HepG2 (cell line): ENCODE results near the gene GCSAM. TPM values are rescaled to one million over a fixed set of nuclear protein-coding genes. Genes with fewer than 3 reads are reported as not detected.

Experiments
- ATAC-seq: fragments of 200-7000 bp; cut with Tn5 transposase; 3 replicates; pipeline ENCODE4 v1.9.1; 2020; ENCODE audit warnings: mild to moderate bottlenecking, moderate library complexity
- BruUV-seq: library from RNA; stranded (reverse); fragments of 400-500 nt; replicated peaks from 2 replicates; lab custom pipeline; 2021; lab: Mats Ljungman, UMichigan
- CTCF ChIA-PET: fragments of 300-600 bp; formaldehyde crosslinking; extraction: SDS; loops from one replicate; lab custom pipeline; 2021; ENCODE audit warnings: low total read pairs, inconsistent platforms, low intra/inter-chr PET ratio; lab: Yijun Ruan, JAX
- POLR2A ChIA-PET: fragments of 350-600 bp; sonication (Branson Sonifier 250); formaldehyde crosslinking; loops from one replicate; lab custom pipeline; 2020; ENCODE audit warnings: antibody characterized with exemption, inconsistent platforms; lab: Yijun Ruan, JAX
- DNase-seq: peaks from one replicate; pipeline ENCODE4 v3.0.0-alpha.2; 2015; ENCODE audit warnings: low spot score
- FAIRE-seq: peaks from 3 replicates; lab custom pipeline; 2011; peaks lifted over from hg19 to GRCh38; lab: Jason Lieb, UNC
- H2AFZ ChIP-seq: one replicate; pipeline ENCODE4 v1.6.1; 2011; ENCODE audit warnings: low read length, inconsistent platforms
- H3K27ac ChIP-seq: fragments of 300-600 bp; 3 replicates; pipeline ENCODE4 v1.8.0; 2011; ENCODE audit warnings: mixed run types, mild to moderate bottlenecking, mixed read lengths, low read length, inconsistent platforms; ENCODE audit not compliant: insufficient read depth; ENCODE audit errors: extremely low read length
- H3K27me3 ChIP-seq, 2 experiments: fragments of 200-600 bp in 1 of 2; 2 replicates in 1 of 2; 3 replicates in 1 of 2; pipeline versions ENCODE4 v1.6.0 to v1.8.0; 2011; ENCODE audit warnings: low read length in 2 of 2, mild to moderate bottlenecking in 2 of 2, moderate library complexity in 2 of 2, inconsistent platforms in 1 of 2; ENCODE audit not compliant: insufficient read depth in 2 of 2, control insufficient read depth in 1 of 2
- H3K36me3 ChIP-seq, 2 experiments: fragments of 200-600 bp in 1 of 2; replicated peaks in 1 of 2; 2 replicates in 1 of 2; 3 replicates in 1 of 2; pipeline versions ENCODE4 v1.5.1 to v1.8.0; 2011; ENCODE audit warnings: low read length in 2 of 2, inconsistent platforms in 1 of 2; ENCODE audit not compliant: insufficient read depth in 2 of 2, control insufficient read depth in 1 of 2
- H3K4me1 ChIP-seq: 2 replicates; pipeline ENCODE4 v1.5.1; 2012; ENCODE audit warnings: low read length, inconsistent platforms; ENCODE audit not compliant: insufficient read depth
- H3K4me2 ChIP-seq: 2 replicates; pipeline ENCODE4 v1.6.0; 2011; ENCODE audit warnings: low read depth, low read length, inconsistent platforms
- H3K4me3 ChIP-seq, 3 experiments: fragments of 200-600 bp in 1 of 3; sonication (generic), shearing (Covaris generic) in 1 of 3; replicated peaks in 1 of 3; 2 replicates each; pipeline ENCODE4 v1.5.1; 2011 to 2016; ENCODE audit warnings: low read length in 3 of 3, inconsistent platforms in 2 of 3, low read depth in 2 of 3, mild to moderate bottlenecking in 2 of 3, control low read depth in 1 of 3, mixed read lengths in 1 of 3; ENCODE audit not compliant: insufficient read depth in 1 of 3
- H3K79me2 ChIP-seq: one replicate; pipeline ENCODE4 v1.6.1; 2011; ENCODE audit warnings: low read length, inconsistent platforms; ENCODE audit not compliant: insufficient read depth
- H3K9ac ChIP-seq: 2 replicates; pipeline ENCODE4 v1.6.0; 2011; ENCODE audit warnings: mild to moderate bottlenecking, low read depth, low read length, inconsistent platforms; ENCODE audit not compliant: insufficient read depth
- H3K9me3 ChIP-seq: 2 replicates; pipeline ENCODE4 v1.5.1; 2012; ENCODE audit warnings: mild to moderate bottlenecking, low read length
- H4K20me1 ChIP-seq: 2 replicates; pipeline ENCODE4 v1.6.0; 2011; ENCODE audit warnings: inconsistent platforms, mild to moderate bottlenecking, low read length, moderate library complexity; ENCODE audit not compliant: insufficient read depth
- MLXIP ChIP-seq: sonication (generic); formaldehyde crosslinking; IDR thresholded peaks from 2 replicates; pipeline ENCODE4 v1.9.0; 2021; ENCODE audit warnings: missing genetic modification reagents, borderline replicate concordance
- SNAPC4 ChIP-seq: sonication (generic); formaldehyde crosslinking; IDR thresholded peaks from 2 replicates; pipeline ENCODE4 v1.4.0; 2020; ENCODE audit warnings: mild to moderate bottlenecking, missing genetic modification reagents
- WGBS: methylation state at CpG from one replicate; pipeline ENCODE4 v1.1.6; 2017; ENCODE audit warnings: low lambda C conversion rate; 5-methylcytosine and 5-hydroxymethylcytosine counted together
- in situ Hi-C: cut with HindIII; loops from 2 replicates; pipeline ENCODE4 v1.10.0; 2017; ENCODE audit warnings: low pct_unique_long_range_greater_than_20kb; ENCODE audit not compliant: extremely low pct_ligation_motif_present
- intact Hi-C: fragments of 100-400 bp; cut with micrococcal nuclease; formaldehyde crosslinking; loops from one replicate; pipeline ENCODE4 v1.10.0; 2022; ENCODE audit not compliant: unreplicated experiment
- polyA plus RNA-seq, 8 experiments: library from polyadenylated mRNA; depleted of rRNA in 3 of 8; stranded (reverse) in 7 of 8; unstranded in 1 of 8; fragments of >200 nt; fragmentation: Illumina TruSeq in 4 of 8; extraction: Trizol in 4 of 8; gene quantifications; 2 replicates each; pipeline versions ENCODE4 v1.2.1 to v1.2.3, GENCODE V29; 2011 to 2016; ENCODE audit warnings: low read depth in 4 of 8, missing spikeins in 1 of 8, mixed read lengths in 1 of 8; ENCODE audit not compliant: insufficient read depth in 1 of 8
- total RNA-seq, 5 experiments: library from RNA; depleted of rRNA; stranded (reverse); fragments of >200 nt; fragmentation: Illumina TruSeq; extraction: Trizol; gene quantifications; 2 replicates each; pipeline ENCODE4 v1.2.3, GENCODE V29; 2016; ENCODE audit warnings: low read depth in 1 of 5

Gene GCSAM
- total and polyA plus RNA-seq, 2 of the 13 experiments (the other 11 are each of a cell fraction or from before 2014, with no cell fraction given): not detected

- WGBS: 24% methylated on average over 1 of the region's 1 CpG
- Histone ChIP-seq H3K36me3 (no peaks in the 10 kb centered on the region), H3K4me3 (no peak overlapping the region), H3K4me2 (no peak overlapping the region), H3K4me1 (no peaks in the 10 kb centered on the region), H3K9ac (no peak overlapping the region), H3K9me3 (no peaks in the 10 kb centered on the region), H4K20me1 (no peaks in the 10 kb centered on the region), H3K27me3 (no peaks in the 10 kb centered on the region), H2AFZ (no peak overlapping the region), H3K27ac (no peak overlapping the region), H3K79me2 (no peaks in the 10 kb centered on the region)
- ATAC-seq (no peak), FAIRE-seq (no peak), DNase-seq (no peak)
- BruUV-seq: no TSS peak
- intact Hi-C loops (no loop called here), in situ Hi-C loops (no loop called here)
- no peak for TF ChIP-seq SNAPC4 (CRISPR knock-in tag)
- TF ChIP-seq MLXIP: no peak
- POLR2A ChIA-PET: no interaction called here
- CTCF ChIA-PET: no interaction called here
Measured at GRCh38 chr3:112126511-112126911, 6.5 kb downstream of the GCSAM start.
